ENCODE results near the gene NATD1. TPM values are rescaled to one million over a fixed set of nuclear protein-coding genes. Genes with fewer than 3 reads are reported as not detected.

The NATD1 gene
- total and polyA plus RNA-seq, 2 donors = 2.1 to 9.8 TPM

DNA sequence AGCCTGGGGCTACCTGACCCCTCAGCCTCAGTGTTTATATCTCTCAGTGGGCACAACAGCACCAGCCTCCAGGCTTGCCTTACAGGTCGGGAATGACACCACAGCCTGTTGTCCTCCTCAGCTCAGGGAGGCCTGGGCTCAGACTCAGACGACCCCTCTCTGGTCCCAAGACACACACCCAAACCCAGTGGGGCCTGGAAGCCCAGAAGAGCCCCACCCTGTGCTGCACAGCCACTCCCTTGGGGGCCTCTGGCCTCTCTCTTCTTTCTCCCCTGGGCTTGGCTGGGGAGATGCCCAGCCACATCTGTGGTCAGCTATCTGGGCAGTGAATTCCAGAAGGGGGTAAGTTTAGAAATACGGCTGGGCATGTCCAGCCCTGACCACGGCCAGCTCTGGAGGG, 2.4 kb downstream of the NATD1 start:
- no peak for DNase-seq (ENCODE audit: extremely low spot score)
- no peak overlapping the region for H3K27ac ChIP-seq (ENCODE audit: low read depth)
- no peaks in the 10 kb centered on the region for H3K36me3 ChIP-seq (ENCODE audit: insufficient read depth)
- WGBS = 58% methylated on average over 4 of the region's 4 CpGs
- H3K4me3 ChIP-seq (ENCODE audit: low read depth, low read length) = no peak overlapping the region
- no peaks in the 10 kb centered on the region for H3K4me1 ChIP-seq (ENCODE audit: insufficient read depth)

GRCh38 chr17:21249920-21250703, 3.1 kb downstream of the NATD1 start:
- H3K36me3 ChIP-seq (ENCODE audit: insufficient read depth) = no peaks in the 10 kb centered on the region
- H3K27ac ChIP-seq (ENCODE audit: low read depth) = no peak overlapping the region
- 61% methylated on average over 7 of the region's 7 CpGs for WGBS
- H3K4me1 ChIP-seq (ENCODE audit: insufficient read depth) = no peaks in the 10 kb centered on the region
- DNase-seq (ENCODE audit: extremely low spot score) = no peak
- H3K4me3 ChIP-seq (ENCODE audit: low read depth, low read length) = no peak overlapping the region

DNA sequence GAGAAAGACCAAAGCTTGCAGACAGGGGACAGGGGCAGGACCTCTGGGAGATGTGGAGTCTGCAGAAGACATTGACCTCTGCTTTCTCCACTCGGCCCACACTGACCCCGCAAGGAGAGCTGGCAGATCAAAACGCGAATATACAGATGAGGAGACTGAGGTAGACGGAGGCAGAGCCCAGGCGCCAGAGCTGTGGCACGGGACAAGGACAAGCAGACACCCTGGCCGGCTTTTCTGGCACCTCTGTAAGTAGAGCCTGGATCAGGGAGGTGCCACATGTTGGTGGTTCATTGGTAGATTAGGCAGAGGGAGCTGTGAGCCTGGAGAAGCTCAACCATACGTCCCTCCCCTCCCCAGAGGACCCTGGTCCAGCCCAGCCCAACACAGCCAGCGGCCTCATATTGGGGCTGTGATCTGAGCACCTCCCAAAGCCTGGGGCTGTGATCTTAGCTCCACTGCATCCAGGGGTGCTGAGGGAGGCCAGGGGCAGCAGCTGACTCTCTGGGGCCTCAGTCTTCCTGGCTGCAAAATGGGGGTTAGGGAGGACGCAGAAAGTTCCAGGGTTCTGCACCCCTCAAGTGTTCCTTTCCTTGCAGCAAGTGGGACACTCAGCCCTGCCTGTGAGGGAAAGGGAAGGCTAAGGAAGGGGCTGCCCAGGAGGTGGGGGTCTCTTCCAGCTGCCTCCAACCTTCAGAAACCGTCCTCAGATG, 4.0 kb downstream of the NATD1 start:
- Histone ChIP-seq H3K4me1 (ENCODE audit: insufficient read depth) (no peaks in the 10 kb centered on the region), H3K4me3 (ENCODE audit: low read depth, low read length) (no peak overlapping the region), H3K27ac (ENCODE audit: low read depth) (no peak overlapping the region), H3K36me3 (ENCODE audit: insufficient read depth) (no peaks in the 10 kb centered on the region)
- DNase-seq (ENCODE audit: extremely low spot score) = no peak
- 80% methylated on average over 12 of the region's 12 CpGs for WGBS

DNA sequence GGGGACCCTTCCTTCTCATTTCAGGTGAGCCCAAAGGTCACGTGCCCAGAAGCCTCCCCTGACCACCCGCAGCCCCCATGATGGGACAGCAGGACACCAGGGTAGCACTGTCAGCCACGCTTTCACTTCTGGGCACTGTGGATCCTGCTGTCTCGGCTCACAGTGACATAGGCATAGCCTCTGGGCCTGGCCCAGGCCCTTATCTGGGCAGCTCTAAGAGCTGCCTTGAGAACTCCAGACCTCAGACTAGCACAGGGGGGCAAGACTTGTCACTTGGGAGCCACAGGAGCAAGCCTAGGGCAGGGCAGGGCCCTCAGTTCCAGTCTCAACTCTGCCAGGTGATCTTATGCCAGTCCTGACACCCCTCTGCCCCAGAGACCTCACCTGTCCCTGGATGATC, 4.7 kb downstream of the NATD1 start:
- Histone ChIP-seq H3K27ac (ENCODE audit: low read depth) (no peak overlapping the region), H3K4me1 (ENCODE audit: insufficient read depth) (no peaks in the 10 kb centered on the region), H3K36me3 (ENCODE audit: insufficient read depth) (no peaks in the 10 kb centered on the region), H3K4me3 (ENCODE audit: low read depth, low read length) (no peak overlapping the region)
- WGBS = 88% methylated on average over 4 of the region's 4 CpGs
- DNase-seq (ENCODE audit: extremely low spot score) = no peak

GRCh38 chr17:21247552-21248258, 5.5 kb downstream of the NATD1 start:
- no peak overlapping the region for H3K4me3 ChIP-seq (ENCODE audit: low read depth, low read length)
- no peaks in the 10 kb centered on the region for H3K36me3 ChIP-seq (ENCODE audit: insufficient read depth)
- H3K4me1 ChIP-seq (ENCODE audit: insufficient read depth) = no peaks in the 10 kb centered on the region
- WGBS = 82% methylated on average over 12 of the region's 12 CpGs
- DNase-seq (ENCODE audit: extremely low spot score) = no peak
- H3K27ac ChIP-seq (ENCODE audit: low read depth) = no peak overlapping the region

DNA sequence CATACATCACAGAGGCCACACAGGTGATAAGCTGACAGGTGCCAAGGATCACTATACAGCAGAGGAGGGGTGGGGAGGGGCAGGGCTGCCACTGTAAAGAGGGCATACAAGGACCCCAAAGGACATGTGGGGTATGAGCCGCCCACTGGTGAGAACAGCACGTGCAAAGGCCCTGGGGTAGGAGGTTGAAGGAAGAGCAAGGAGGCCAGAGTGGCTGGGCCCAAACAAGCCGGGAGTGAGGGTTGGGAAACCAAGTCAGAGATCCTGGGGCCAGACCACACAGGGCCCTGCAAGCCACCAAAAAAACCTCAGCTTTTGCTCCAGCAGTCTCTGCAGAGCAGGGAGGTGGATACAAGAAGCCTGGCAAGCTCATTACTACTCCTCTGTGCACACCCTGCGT, 6.5 kb downstream of the NATD1 start:
- no peak overlapping the region for H3K27ac ChIP-seq (ENCODE audit: low read depth)
- DNase-seq (ENCODE audit: extremely low spot score) = no peak
- 97% methylated on average over 4 of the region's 4 CpGs for WGBS
- no peaks in the 10 kb centered on the region for H3K36me3 ChIP-seq (ENCODE audit: insufficient read depth)
- H3K4me3 ChIP-seq (ENCODE audit: low read depth, low read length) = no peak overlapping the region
- no peaks in the 10 kb centered on the region for H3K4me1 ChIP-seq (ENCODE audit: insufficient read depth)

DNA sequence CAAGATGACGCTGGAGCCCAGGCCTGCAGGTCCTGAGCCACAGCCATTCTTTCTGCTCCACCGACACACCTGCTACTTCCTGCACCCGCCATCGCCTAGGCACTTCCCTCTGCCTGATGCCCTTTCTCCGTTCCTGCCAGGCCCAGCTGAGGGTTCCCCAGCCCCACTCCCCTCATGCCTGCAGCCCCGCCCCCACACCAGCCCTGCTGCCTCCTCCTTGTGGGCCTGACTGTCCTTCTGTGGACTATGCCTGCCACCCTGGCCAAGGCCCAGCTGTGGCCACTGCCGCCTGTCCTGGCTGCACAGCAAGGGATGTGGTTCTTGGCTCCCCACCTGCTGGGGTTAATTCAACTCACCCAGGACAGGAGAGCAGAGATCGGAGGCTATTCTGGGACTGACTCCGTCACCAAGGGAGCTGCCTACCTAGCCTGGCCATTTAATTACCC, 7.5 kb downstream of the NATD1 start:
- WGBS = 74% methylated on average over 9 of the region's 9 CpGs
- Histone ChIP-seq H3K27ac (ENCODE audit: low read depth) (no peak overlapping the region), H3K4me1 (ENCODE audit: insufficient read depth) (no peaks in the 10 kb centered on the region), H3K36me3 (ENCODE audit: insufficient read depth) (no peaks in the 10 kb centered on the region), H3K4me3 (ENCODE audit: low read depth, low read length) (no peak overlapping the region)
- DNase-seq (ENCODE audit: extremely low spot score) = no peak

DNA sequence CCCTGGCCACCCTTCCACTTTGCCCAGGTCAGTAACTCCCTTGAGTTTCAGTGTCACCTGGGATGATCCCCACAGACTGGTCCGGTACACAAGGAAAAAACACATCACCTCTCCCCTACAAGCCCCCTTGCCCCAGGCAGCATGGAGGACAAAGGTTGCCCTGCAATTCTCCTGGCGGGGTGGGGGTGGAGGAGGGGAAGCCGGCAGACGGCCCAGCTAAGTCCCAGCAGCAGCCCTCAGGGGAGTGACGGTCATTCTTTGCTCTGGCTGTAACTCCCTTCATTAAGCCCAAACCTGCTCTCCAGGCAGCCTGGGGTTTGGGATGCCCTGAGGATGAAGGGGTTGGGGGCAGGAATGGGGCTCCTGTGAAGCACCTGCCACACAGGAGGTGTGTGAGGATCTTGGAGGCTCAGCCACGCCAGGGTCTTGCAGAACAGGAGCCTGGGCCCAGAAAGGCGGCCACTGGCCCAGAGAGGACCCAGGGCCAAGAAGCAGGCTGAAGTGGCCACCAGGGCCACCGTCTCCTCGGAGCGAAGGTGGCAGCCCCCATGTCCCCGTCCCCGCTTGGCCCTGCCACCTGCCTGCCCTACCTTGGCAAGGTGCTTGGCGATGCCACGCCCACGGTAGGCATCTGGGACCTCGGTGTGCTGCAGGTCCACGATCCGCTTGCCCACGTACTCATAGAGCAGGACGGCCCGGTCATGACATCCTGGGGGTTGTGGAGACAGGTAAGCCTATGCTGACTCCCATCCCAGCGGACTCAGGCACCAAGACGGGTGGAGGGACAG, 9.5 kb downstream of the NATD1 start:
- H3K27ac ChIP-seq (ENCODE audit: low read depth) = no peak overlapping the region
- DNase-seq (ENCODE audit: extremely low spot score) = no peak

DNA sequence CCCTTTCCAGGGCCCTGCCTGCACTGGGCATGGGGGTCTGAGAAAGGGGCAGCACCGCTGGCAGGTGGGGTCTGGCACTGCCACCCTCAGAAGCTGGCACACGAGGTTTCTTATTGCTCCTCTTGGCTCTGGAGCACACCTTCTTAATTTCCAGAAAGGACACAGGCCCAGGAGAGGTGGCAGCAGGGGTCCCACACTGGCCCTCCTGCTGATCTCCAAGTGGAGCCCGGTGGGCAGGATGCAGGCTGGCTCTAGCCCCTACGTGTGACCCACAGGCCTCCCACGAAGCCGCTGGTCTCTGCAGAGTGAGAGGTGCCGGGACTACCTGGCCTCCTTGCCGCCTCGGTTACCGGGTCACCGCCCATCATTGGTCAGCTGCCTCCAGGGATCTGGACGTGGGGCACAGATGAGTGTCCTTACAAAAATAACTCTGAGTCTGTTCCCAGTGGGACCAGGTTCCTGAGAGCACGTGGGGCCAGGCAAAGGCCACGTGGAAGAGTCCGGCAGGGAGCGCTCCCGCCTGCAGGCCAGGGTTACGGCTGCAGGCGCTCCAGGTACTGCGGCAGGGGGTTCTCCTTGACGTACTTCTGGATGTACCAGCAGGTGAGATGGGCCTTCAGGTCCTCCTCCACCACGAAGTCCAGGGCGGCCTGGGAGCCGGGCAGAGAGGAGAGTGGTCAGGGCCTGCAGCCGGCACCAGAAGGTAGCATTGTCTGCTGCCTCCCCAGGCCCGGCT, 10.3 kb downstream of the NATD1 start:
- Histone ChIP-seq H3K4me1 (ENCODE audit: insufficient read depth) (no peaks in the 10 kb centered on the region), H3K27ac (ENCODE audit: low read depth) (no peak overlapping the region), H3K36me3 (ENCODE audit: insufficient read depth) (no peaks in the 10 kb centered on the region), H3K4me3 (ENCODE audit: low read depth, low read length) (no peak overlapping the region)
- no peak for DNase-seq (ENCODE audit: extremely low spot score)
- 87% methylated on average over 26 of the region's 26 CpGs for WGBS

More for the DNA sequence above, 9.5 kb downstream of the NATD1 start:
- WGBS = 83% methylated on average over 23 of the region's 23 CpGs
- Histone ChIP-seq H3K4me1 (ENCODE audit: insufficient read depth) (no peaks in the 10 kb centered on the region), H3K36me3 (ENCODE audit: insufficient read depth) (no peaks in the 10 kb centered on the region), H3K4me3 (ENCODE audit: low read depth, low read length) (no peak overlapping the region)

- H3K4me3 ChIP-seq (ENCODE audit: low read depth, low read length) = no peak overlapping the region
- 63% methylated on average over 11 of the region's 11 CpGs for WGBS
- H3K36me3 ChIP-seq (ENCODE audit: insufficient read depth) = no peaks in the 10 kb centered on the region
- no peaks in the 10 kb centered on the region for H3K4me1 ChIP-seq (ENCODE audit: insufficient read depth)
- DNase-seq (ENCODE audit: extremely low spot score) = no peak
- no peak overlapping the region for H3K27ac ChIP-seq (ENCODE audit: low read depth)
Observed at GRCh38 chr17:21242026-21242697, 11.0 kb downstream of the NATD1 start.

DNA sequence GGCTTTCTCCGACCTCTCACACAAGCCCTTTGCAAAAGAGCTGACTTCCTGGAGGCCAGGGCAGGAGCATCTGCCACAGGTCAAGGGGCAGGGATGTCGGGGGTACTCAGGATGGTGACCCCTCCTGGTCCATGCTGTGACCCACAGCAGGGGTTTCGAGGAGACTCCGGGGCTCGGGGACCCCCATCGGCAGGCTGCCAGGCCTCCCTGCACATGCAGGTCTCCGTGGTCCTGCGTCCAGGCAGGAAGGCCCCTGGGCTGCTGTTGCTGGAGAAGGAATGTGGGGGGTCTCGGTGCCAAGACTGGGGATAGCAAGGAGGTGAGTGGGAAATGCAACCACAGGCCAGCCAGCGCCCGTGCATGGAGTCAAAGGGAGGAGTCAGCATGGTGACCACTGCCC, 11.6 kb downstream of the NATD1 start:
- no peak for DNase-seq (ENCODE audit: extremely low spot score)
- no peak overlapping the region for H3K4me3 ChIP-seq (ENCODE audit: low read depth, low read length)
- WGBS = 84% methylated on average over 11 of the region's 11 CpGs

DNA sequence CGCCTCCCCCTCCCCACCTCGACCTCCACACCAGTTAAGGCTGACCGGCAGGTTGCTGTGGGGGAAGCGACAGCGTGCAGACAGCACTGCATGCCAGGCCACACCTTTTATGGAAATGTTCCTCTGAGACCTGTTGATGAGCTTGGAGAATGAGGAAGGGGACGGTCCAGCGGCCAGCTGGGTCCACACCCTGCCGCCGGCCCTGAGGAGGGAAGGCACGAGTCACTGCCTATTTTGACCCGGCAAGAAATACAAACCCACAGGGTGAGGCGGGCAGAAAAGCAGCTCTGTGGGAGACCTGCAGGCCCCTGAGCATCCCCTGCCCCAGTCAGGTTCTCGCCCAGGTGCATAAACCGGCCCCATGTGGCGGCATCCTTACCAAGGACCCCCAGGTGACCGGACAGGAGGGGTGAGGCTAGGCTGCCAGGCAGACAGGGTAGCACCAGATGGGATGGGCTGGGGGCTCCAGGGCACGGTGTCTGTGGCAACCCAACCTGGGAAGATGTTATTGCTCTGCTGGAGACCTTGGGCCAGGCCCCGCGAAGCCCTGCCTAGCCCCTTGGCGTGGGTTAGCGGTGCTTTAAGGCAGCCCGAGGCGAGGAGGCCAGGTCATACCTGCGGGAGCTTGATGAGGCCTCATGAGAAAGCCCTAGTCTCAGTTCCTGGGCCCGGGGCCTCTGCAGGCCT, 12.7 kb downstream of the NATD1 start:
- no peaks in the 10 kb centered on the region for H3K4me1 ChIP-seq (ENCODE audit: insufficient read depth)
- DNase-seq (ENCODE audit: extremely low spot score) = no peak
- no peak overlapping the region for H3K4me3 ChIP-seq (ENCODE audit: low read depth, low read length)
- WGBS = 74% methylated on average over 25 of the region's 25 CpGs
- H3K27ac ChIP-seq (ENCODE audit: low read depth) = no peak overlapping the region
- no peaks in the 10 kb centered on the region for H3K36me3 ChIP-seq (ENCODE audit: insufficient read depth)

More for the DNA sequence above, 11.6 kb downstream of the NATD1 start:
- Histone ChIP-seq H3K36me3 (ENCODE audit: insufficient read depth) (no peaks in the 10 kb centered on the region), H3K4me1 (ENCODE audit: insufficient read depth) (no peaks in the 10 kb centered on the region), H3K27ac (ENCODE audit: low read depth) (no peak overlapping the region)
